Left lobe of liver (tissue), 2 donors: ENCODE results near the gene KLHL18. TPM values are rescaled to one million over a fixed set of nuclear protein-coding genes. Genes with fewer than 3 reads are reported as not detected.

Experiments
- ATAC-seq: fragments of 200-7000 bp; cut with Tn5 transposase; one replicate; pipeline ENCODE4 v1.9.1; 2020; ENCODE audit warnings: mild to moderate bottlenecking, moderate library complexity
- DNase-seq: peaks from one replicate; pipeline ENCODE4 v3.0.0-alpha.2; 2020; ENCODE audit warnings: low spot score
- total RNA-seq: library from RNA; stranded (reverse); gene quantifications from one replicate; pipeline ENCODE4 v1.2.1, GENCODE V29; 2021
- donor health status: DM: no; HTN: no; CAD: no; lungs with moderate emphysema.
- donor health status: DM: no; HTN: yes; CAD: no.

The KLHL18 gene
- total RNA-seq, 1 donor from 2014 or later: 9.4 TPM

DNA sequence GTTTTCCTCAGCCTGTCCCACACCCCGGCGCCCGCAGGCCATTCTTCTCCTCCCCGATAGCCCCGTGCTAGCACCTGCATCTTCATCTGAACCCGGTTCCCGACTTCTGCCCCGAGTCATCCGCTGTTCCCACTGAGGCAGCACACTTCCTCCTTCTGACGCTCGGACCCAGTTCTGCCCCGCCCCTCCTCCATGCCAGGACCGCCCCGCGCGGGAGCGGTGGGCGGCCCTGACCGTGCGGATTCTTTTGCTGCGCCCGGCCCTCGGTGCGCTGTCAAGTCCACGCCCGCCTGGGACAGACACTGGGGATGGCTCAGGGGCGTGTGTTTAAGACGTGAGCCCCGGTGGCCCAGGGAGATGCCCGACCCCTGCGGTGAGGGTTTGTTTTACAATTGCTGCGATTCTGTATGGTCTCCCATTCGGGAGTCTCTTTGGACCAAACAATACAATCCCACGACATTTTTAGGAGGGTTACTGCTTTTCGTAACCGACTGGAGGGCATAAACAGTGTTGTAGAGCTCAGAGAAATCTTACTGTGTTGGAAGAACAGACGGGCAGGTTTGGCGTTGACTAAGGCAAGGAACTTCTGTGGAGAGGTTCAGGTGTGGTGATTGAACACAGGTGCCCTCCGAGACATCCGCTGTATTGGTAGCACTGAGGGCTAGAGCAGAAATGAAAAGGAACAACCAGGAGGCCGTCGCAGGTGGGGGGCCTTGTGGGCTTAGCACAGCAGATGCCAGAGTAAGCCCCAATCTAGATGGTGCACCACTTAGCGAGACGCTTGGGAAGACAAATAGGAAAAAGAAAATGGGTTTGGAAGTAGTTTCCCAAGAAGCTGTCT, 98.8 kb downstream of the KLHL18 start:
- DNase-seq (peak; percentile 83), ATAC-seq (peak; percentile 67)

DNA sequence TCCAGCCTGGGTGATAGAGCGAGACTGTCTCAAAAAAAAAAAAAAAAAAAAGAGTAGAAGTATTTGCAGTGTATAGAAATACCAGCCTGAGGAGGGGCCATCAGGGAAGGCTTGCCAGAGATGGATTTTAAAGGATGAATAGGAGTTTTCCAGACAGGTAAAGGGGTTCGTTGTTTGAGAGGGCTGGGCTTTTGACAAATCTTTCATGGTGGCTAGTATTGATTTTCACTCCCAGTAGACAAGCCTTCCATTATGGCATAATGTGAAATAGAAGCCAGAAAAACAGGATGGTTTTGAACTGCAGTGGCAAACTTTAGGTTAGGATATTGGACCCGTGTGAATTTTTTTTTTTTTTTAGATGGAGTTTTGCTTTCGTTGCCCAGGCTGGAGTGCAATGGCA, 101.7 kb downstream of the KLHL18 start:
- no peak for ATAC-seq
- DNase-seq: no peak

DNA sequence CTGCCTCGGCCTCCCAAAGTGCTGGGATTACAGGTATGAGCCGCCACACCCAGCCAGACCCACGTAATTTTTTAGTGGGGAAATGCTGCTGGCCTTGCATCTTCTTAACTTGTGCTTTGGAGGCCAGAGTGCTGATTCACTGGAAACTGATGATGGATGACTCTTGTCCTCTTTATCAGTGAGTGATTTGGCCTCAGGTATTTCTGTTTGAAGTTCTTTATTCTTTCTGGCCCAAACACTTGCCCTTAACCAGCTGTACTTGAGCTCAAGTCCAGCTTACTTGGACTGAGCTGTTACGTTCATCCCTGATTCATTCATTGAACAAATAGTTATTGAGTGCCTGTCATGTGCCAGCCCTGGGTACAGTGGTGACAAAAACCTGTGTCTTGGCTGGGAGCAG, 102.3 kb downstream of the KLHL18 start:
- no peak for ATAC-seq

DNA sequence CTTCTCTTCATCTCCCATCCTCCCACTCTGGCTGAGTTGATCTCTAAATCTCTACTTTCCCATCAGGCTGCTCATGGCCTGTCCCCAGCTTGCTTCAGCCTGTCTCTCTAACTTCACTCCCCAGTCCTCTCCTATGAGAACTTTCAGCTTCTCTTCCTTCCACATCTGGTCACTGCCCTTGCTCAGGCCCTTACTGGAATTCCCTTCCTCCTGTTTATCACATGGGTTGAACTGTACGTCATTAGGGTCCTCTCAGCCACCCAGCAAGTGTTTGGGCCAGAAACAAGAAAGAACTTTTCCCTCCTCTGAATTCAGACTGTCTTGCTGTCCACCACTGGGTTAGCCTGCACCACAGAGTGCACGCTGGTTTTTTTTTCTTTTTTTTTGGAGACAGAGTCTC, 103.1 kb downstream of the KLHL18 start:
- DNase-seq (no peak), ATAC-seq (peak; percentile 2)

More for the DNA sequence above, 102.3 kb downstream of the KLHL18 start:
- DNase-seq: no peak

DNA sequence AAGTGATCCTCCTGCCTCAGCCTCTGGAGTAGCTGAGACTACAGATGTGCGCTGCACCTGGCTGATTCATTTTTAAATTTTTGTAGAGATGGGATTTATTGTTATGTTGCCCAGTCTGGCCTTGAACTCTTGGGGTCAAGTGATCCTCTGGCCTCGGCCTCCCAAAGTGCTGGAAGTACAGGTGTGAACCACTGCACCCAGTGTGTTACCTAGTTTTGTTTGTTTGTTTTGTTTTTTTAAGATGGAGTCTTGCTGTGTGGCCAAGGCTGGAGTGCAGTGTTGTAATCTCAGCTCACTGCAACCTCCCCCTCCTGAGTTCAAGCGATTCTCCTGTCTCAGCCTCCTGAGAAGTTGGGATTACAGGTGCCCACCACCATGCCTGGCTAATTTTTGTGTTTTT, 110.2 kb downstream of the KLHL18 start:
- no peak for DNase-seq
- ATAC-seq: no peak

DNA sequence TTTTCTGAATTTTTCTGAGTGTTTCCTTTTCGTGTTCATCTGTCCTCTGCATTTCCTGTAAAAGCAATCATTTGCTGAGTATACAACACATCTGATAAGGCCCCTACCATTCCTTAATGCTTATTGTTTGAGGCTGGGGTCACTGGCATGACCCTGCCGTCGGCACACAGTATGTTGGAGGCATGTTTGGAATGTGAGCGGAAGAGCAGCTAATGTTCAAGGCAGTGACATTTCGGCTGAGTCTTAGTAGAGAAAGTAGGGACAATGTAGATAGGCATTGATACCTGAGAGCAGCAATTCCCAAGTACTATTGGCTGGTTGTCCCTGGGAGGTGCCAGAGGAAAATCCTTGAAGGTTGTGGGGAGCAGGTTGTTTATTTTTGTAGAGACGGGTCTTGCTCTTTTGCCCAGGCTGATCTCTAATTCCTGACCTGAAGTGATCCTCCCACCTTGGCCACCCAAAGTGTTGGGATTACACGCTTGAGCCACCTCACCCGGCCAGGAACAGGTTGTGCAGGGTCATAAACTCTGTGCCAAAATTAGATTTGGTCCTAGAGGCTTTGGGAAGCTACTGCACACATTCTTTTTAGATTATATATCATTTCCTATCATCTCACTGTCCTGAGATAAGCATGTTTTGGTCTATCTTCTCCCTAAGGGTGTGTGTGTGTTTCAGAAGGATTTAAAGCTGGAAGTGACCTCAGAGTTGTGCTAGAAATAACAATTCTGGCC, 111.6 kb downstream of the KLHL18 start:
- DNase-seq: no peak
- ATAC-seq: peak; percentile 53

DNA sequence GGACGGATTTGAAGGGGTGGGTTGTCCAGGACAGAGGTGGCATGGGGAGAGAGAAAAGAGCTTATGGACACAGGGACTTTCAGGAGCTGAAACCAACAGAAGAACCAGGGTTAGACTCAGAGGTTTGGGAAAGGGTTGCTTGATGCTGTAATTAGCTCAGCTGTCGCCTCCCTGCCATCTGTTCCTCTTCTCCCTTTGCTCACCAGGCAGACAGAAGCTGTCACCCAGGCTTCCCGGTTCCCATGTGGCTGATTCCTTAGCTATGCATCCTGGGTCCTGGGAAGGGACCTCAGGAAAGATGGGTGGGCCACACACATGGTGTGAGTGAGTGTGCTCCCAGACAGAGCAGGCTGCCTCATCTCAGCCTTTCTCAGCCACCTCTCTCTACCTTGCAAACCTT, 112.1 kb downstream of the KLHL18 start:
- DNase-seq (no peak), ATAC-seq (no peak)

Other genes starting within 250 kb of the KLHL18 start
- gene SETD2, start 118.8 kb upstream of the KLHL18 start, total RNA-seq: 21.5 TPM
- 1.6 TPM for gene KIF9, start 145 bp upstream of the KLHL18 start, total RNA-seq
- gene PTPN23, start 98.1 kb downstream of the KLHL18 start, total RNA-seq: 20.4 TPM
- gene SCAP, start 193.0 kb downstream of the KLHL18 start, total RNA-seq: 92.3 TPM
- 18.7 TPM for gene ELP6, start 230.8 kb downstream of the KLHL18 start, total RNA-seq